ENCODE data around the gene NT5C3A. TPM values are rescaled to one million over a fixed set of nuclear protein-coding genes. Genes with fewer than 3 reads are reported as not detected.
"Not testable (repeated sequence)": the region's sequence is repeated elsewhere in the genome, so short reads cannot be mapped to it uniquely, and the experiment has no call there.

The NT5C3A gene
- total and polyA plus RNA-seq, 3 donors from 2014 or later: 18.9 to 23.8 (median 19.5) TPM

GRCh38 chr7:32964461-32965159 is 98.0 kb downstream of the NT5C3A start:
- H3K27ac ChIP-seq; DNase-seq; H3K9me3 ChIP-seq; H3K4me3 ChIP-seq; H3K4me1 ChIP-seq; H3K36me3 ChIP-seq (ENCODE audit: low read depth, missing control alignments); intact Hi-C loops (cut with DNase I; ENCODE audit: low total_unique reads); H3K27me3 ChIP-seq: not testable (repeated sequence)
- 26 to 32% methylated on average over 7 to 8 of the region's 8 CpGs for WGBS, 2 donors
- peak in 2 of 3 experiments; percentile 25 to 42 for TF ChIP-seq CTCF (IDR thresholded peaks at IDR 0.05)

Small RNAs within 50 kb of the gene (small RNA-seq; reads per million reads assigned to genes)
- gene RN7SL505P: 0 reads per million in 2 donors
- gene RNU6-388P: 0 reads per million in 2 donors
- gene RPS29P14: 0 reads per million in 2 donors

Other genes with a start within 250 kb of the NT5C3A start
- gene KBTBD2, start 171.0 kb downstream of the NT5C3A start, total RNA-seq: 10 to 100 TPM; 45.8 to 48.1 TPM
- 45.0 TPM for gene KBTBD2, start 171.0 kb downstream of the NT5C3A start, polyA plus RNA-seq (ENCODE audit: insufficient read depth, low read depth, low replicate concordance)
- 10 to 100 TPM; 66.5 to 95.1 TPM for gene FKBP9, start 105.3 kb downstream of the NT5C3A start, total RNA-seq
- gene FKBP9, start 105.3 kb downstream of the NT5C3A start, polyA plus RNA-seq (ENCODE audit: insufficient read depth, low read depth, low replicate concordance): 43.5 TPM
- gene RP9, start 46.6 kb upstream of the NT5C3A start, total RNA-seq: 10 to 100 TPM; 28.2 to 29.2 TPM
- gene RP9, start 46.6 kb upstream of the NT5C3A start, polyA plus RNA-seq (ENCODE audit: insufficient read depth, low read depth, low replicate concordance): 17.9 TPM
- 10 to 100 TPM; 53.3 to 55.7 TPM for gene BBS9, start 66.8 kb upstream of the NT5C3A start, total RNA-seq
- gene BBS9, start 66.8 kb upstream of the NT5C3A start, polyA plus RNA-seq (ENCODE audit: insufficient read depth, low read depth, low replicate concordance): 39.3 TPM

Data from testis (tissue), 3 donors.